DOHH2 (cell line): ENCODE results near the gene APOOL.

ENCODE experiments used
- CTCF ChIP-seq: fragments of 200-600 bp; sonication (generic); IDR thresholded peaks from one replicate; pipeline ENCODE4 v1.5.1; 2014; ENCODE audit warnings: antibody characterized with exemption, mild to moderate bottlenecking, low read depth, low read length; ENCODE audit not compliant: poor library complexity, severe bottlenecking
- EZH2phosphoT487 ChIP-seq: fragments of 200-600 bp; sonication (generic); IDR thresholded peaks from 2 replicates; pipeline ENCODE4 v1.6.1; 2017; ENCODE audit warnings: borderline replicate concordance, mild to moderate bottlenecking, antibody characterized with exemption, low read length, moderate library complexity, mixed read lengths

GRCh38 chrX:85114171-85114570, 110.5 kb downstream of the APOOL start:
- TF ChIP-seq CTCF (no peak), EZH2phosphoT487 (no peak)
